HCT116 (cell line): ENCODE results near the gene TCEANC2. TPM values are rescaled to one million over a fixed set of nuclear protein-coding genes. Genes with fewer than 3 reads are reported as not detected.

Source experiments
- ATAC-seq: fragments of 200-7000 bp; cut with Tn5 transposase; 2 replicates; pipeline ENCODE4 v1.9.1; 2020; ENCODE audit warnings: mild to moderate bottlenecking, moderate library complexity
- BruUV-seq: library from RNA; stranded (reverse); fragments of 400-500 nt; replicated peaks from 2 replicates; lab custom pipeline; 2021; lab: Mats Ljungman, UMichigan
- CTCF ChIA-PET: fragments of 300-600 bp; sonication (Branson Sonifier 250); formaldehyde crosslinking; loops from one replicate; lab custom pipeline; 2021; ENCODE audit warnings: antibody characterized with exemption; lab: Charles Lee
- POLR2A ChIA-PET: fragments of 300-600, 350-600 bp; sonication (Branson Sonifier 250); formaldehyde crosslinking; loops from one replicate; lab custom pipeline; 2021; ENCODE audit warnings: antibody characterized with exemption; lab: Charles Lee
- RAD21 ChIA-PET, 2 experiments: fragments of 300-600 bp; sonication (Branson Sonifier 250); formaldehyde crosslinking; loops; one replicate each; lab custom pipeline; 2023; ENCODE audit warnings: low total read pairs in 2 of 2; ENCODE audit not compliant: uncharacterized antibody in 2 of 2, unreplicated experiment in 2 of 2, low non-redundant PET in 1 of 2; lab: Charles Lee
- DNase-seq: peaks from one replicate; pipeline ENCODE4 v3.0.0-alpha.2; 2010; ENCODE audit warnings: low read depth, low spot score
- H2AFZ ChIP-seq: fragments of 200-600 bp; shearing (Covaris generic), sonication (generic); 2 replicates; pipeline ENCODE4 v1.6.1; 2017; ENCODE audit warnings: low read depth, mixed run types, mixed read lengths, antibody characterized with exemption, low read length; ENCODE audit not compliant: poor library complexity, severe bottlenecking
- H3K27ac ChIP-seq: 2 replicates; pipeline ENCODE4 v1.5.1; 2012; ENCODE audit warnings: low read depth, low read length
- H3K27me3 ChIP-seq: fragments of 200-600 bp; sonication (generic); 2 replicates; pipeline ENCODE4 v1.6.1; 2016; ENCODE audit warnings: mixed run types, low read length, mixed read lengths; ENCODE audit not compliant: insufficient read depth
- H3K36me3 ChIP-seq, 2 experiments: fragments of 200-500 bp in 1 of 2; fragments of 200-600 bp in 1 of 2; sonication (Bioruptor generic) in 1 of 2; sonication (generic) in 1 of 2; 2 replicates each; pipeline versions ENCODE4 v1.5.1 to v1.6.1; 2014 to 2016; ENCODE audit warnings: low read length in 2 of 2, inconsistent platforms in 1 of 2, mixed read lengths in 1 of 2, mixed run types in 1 of 2; ENCODE audit not compliant: insufficient read depth in 2 of 2, control insufficient read depth in 1 of 2
- H3K4me1 ChIP-seq, 2 experiments: fragments of 200-600 bp in 1 of 2; sonication (generic) in 1 of 2; 2 replicates each; pipeline versions ENCODE4 v1.5.1 to v1.6.1; 2012 to 2017; ENCODE audit warnings: low read length in 2 of 2, inconsistent platforms in 1 of 2, mild to moderate bottlenecking in 1 of 2, mixed read lengths in 1 of 2, mixed run types in 1 of 2, moderate library complexity in 1 of 2; ENCODE audit not compliant: insufficient read depth in 2 of 2, control insufficient read depth in 1 of 2
- H3K4me2 ChIP-seq: fragments of 200-600 bp; sonication (generic); 2 replicates; pipeline ENCODE4 v1.6.1; 2017; ENCODE audit warnings: mixed run types, low read length, mixed read lengths
- H3K4me3 ChIP-seq, 2 experiments: fragments of 200-600 bp in 1 of 2; sonication (generic) in 1 of 2; replicated peaks in 1 of 2; 2 replicates each; pipeline ENCODE4 v1.5.1; 2011 to 2016; ENCODE audit warnings: low read length in 2 of 2, control low read depth in 1 of 2, low read depth in 1 of 2, mild to moderate bottlenecking in 1 of 2, mixed read lengths in 1 of 2, mixed run types in 1 of 2
- H3K79me2 ChIP-seq: fragments of 200-600 bp; sonication (generic); 2 replicates; pipeline ENCODE4 v1.6.1; 2017; ENCODE audit warnings: mild to moderate bottlenecking, mixed run types, low read length, moderate library complexity, mixed read lengths; ENCODE audit not compliant: insufficient read depth
- H3K9ac ChIP-seq: fragments of 200-600 bp; sonication (generic); 2 replicates; pipeline ENCODE4 v1.6.1; 2016; ENCODE audit warnings: low read length, mixed read lengths
- H3K9me2 ChIP-seq: fragments of 200-600 bp; sonication (generic), shearing (Covaris generic); 2 replicates; pipeline ENCODE4 v1.6.1; 2017; ENCODE audit warnings: mixed run types, mild to moderate bottlenecking, moderate library complexity; ENCODE audit not compliant: insufficient read depth
- H3K9me3 ChIP-seq, 2 experiments: fragments of 200-500 bp in 1 of 2; fragments of 200-600 bp in 1 of 2; sonication (Bioruptor generic) in 1 of 2; sonication (generic) in 1 of 2; 2 replicates each; pipeline ENCODE4 v1.6.1; 2014 to 2017; ENCODE audit warnings: low read length in 2 of 2, mixed read lengths in 2 of 2, inconsistent platforms in 1 of 2, low read depth in 1 of 2, mild to moderate bottlenecking in 1 of 2, mixed run types in 1 of 2, moderate library complexity in 1 of 2; ENCODE audit not compliant: control insufficient read depth in 1 of 2, insufficient read depth in 1 of 2
- H4K20me1 ChIP-seq: fragments of 200-600 bp; sonication (generic), shearing (Covaris generic); 2 replicates; pipeline ENCODE4 v1.6.1; 2017; ENCODE audit warnings: mixed run types, mild to moderate bottlenecking, moderate library complexity; ENCODE audit not compliant: insufficient read depth
- CEBPB ChIP-seq: IDR thresholded peaks from 2 replicates; pipeline ENCODE4 v1.6.1; 2012; ENCODE audit warnings: low read depth
- EGR1 ChIP-seq: IDR thresholded peaks from 2 replicates; pipeline ENCODE4 v1.6.1; 2012; ENCODE audit warnings: low read depth
- EZH2 ChIP-seq: fragments of 200-600 bp; sonication (generic); IDR thresholded peaks from 2 replicates; pipeline ENCODE4 v1.6.1; 2017; ENCODE audit warnings: antibody characterized with exemption, mixed run types
- FOSL1 ChIP-seq: IDR thresholded peaks from 2 replicates; pipeline ENCODE4 v1.6.1; 2012; ENCODE audit warnings: low read depth
- JUND ChIP-seq: IDR thresholded peaks from 2 replicates; pipeline ENCODE4 v1.6.1; 2012
- RAD21 ChIP-seq: IDR thresholded peaks from 2 replicates; pipeline ENCODE4 v1.6.1; 2012; ENCODE audit warnings: low read depth, mild to moderate bottlenecking
- REST ChIP-seq: IDR thresholded peaks from 2 replicates; pipeline ENCODE4 v1.6.1; 2012; ENCODE audit warnings: low read depth
- SIN3A ChIP-seq: IDR thresholded peaks from 2 replicates; pipeline ENCODE4 v1.6.1; 2012; ENCODE audit warnings: low read depth
- TCF7L2 ChIP-seq: IDR thresholded peaks from 2 replicates; pipeline ENCODE4 v1.7.0; 2011; ENCODE audit warnings: borderline replicate concordance, inconsistent platforms; ENCODE audit not compliant: insufficient read depth, insufficient read length; ENCODE audit errors: extremely low read depth
- ZNF274 ChIP-seq: fragments of 200-500 bp; sonication (Bioruptor generic); IDR thresholded peaks from 2 replicates; pipeline ENCODE4 v1.6.1; 2014; ENCODE audit warnings: mild to moderate bottlenecking, low read depth, low read length, inconsistent platforms
- intact Hi-C: fragments of 100-400 bp; cut with micrococcal nuclease; formaldehyde crosslinking; loops from 2 replicates; pipeline ENCODE4 v1.10.0; 2022
- total RNA-seq: library from RNA; stranded (reverse); gene quantifications from one replicate; pipeline ENCODE4 v1.2.1, GENCODE V29; 2021; ENCODE audit not compliant: unreplicated experiment
- TF ChIP-seq, protein P1 (sequence below): IDR thresholded peaks from 2 replicates; pipeline ENCODE4 v1.6.1; 2012
- TF ChIP-seq, protein P2 (sequence below): IDR thresholded peaks from 2 replicates; pipeline ENCODE4 v1.6.1; 2011; ENCODE audit warnings: mild to moderate bottlenecking, low read length, moderate library complexity; ENCODE audit not compliant: insufficient replicate concordance; ENCODE audit errors: extremely low read depth
- TF ChIP-seq, protein P3 (sequence below): IDR thresholded peaks from 2 replicates; pipeline ENCODE4 v1.6.1; 2012

TCEANC2 gene
- total RNA-seq, 1 experiment from 2014 or later = 5.4 TPM

DNA sequence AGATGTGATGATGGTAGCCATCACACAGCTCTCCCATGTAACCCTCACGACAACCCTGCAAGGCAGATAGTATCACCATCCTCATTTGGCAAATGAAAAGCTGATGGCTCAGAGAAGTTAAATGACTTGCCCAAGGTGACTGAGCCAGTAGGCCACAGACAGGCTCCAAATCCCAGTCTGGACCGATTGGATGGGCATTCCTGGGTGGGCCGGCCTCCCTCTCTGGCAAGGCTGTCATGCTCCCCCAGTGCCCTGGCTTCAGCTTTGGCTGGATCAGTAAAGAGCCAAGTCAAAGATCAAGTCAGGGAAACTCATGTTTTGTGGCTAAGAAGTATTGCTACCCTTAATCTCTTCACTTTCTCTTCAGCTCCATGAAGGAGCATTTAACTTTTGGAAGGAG, 58.2 kb downstream of the TCEANC2 start:
- Histone ChIP-seq H3K36me3 (no peaks in the 10 kb centered on the region), H3K4me2 (no peak overlapping the region), H3K27me3 (no peaks in the 10 kb centered on the region), H3K4me1 (no peaks in the 10 kb centered on the region), H4K20me1 (no peaks in the 10 kb centered on the region), H3K79me2 (no peaks in the 10 kb centered on the region), H3K9me2 (no peaks in the 10 kb centered on the region), H3K4me3 (no peak overlapping the region), H3K9me3 (no peaks in the 10 kb centered on the region), H3K9ac (no peak overlapping the region), H3K27ac (no peak overlapping the region), H2AFZ (no peak overlapping the region)
- no TSS peak for BruUV-seq
- intact Hi-C loops = no loop called here
- no peak for TF ChIP-seq FOSL1
- TF ChIP-seq TCF7L2 = no peak
- no peak for TF ChIP-seq EGR1
- TF ChIP-seq CEBPB = no peak
- TF ChIP-seq JUND = no peak
- TF ChIP-seq, protein P1, sequence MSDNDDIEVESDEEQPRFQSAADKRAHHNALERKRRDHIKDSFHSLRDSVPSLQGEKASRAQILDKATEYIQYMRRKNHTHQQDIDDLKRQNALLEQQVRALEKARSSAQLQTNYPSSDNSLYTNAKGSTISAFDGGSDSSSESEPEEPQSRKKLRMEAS = no peak
- TF ChIP-seq, protein P2, sequence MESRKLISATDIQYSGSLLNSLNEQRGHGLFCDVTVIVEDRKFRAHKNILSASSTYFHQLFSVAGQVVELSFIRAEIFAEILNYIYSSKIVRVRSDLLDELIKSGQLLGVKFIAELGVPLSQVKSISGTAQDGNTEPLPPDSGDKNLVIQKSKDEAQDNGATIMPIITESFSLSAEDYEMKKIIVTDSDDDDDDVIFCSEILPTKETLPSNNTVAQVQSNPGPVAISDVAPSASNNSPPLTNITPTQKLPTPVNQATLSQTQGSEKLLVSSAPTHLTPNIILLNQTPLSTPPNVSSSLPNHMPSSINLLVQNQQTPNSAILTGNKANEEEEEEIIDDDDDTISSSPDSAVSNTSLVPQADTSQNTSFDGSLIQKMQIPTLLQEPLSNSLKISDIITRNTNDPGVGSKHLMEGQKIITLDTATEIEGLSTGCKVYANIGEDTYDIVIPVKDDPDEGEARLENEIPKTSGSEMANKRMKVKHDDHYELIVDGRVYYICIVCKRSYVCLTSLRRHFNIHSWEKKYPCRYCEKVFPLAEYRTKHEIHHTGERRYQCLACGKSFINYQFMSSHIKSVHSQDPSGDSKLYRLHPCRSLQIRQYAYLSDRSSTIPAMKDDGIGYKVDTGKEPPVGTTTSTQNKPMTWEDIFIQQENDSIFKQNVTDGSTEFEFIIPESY = no peak
- TF ChIP-seq SIN3A = no peak
- TF ChIP-seq REST = no peak
- no peak for TF ChIP-seq RAD21
- no peak for TF ChIP-seq ZNF274
- TF ChIP-seq EZH2 = no peak
- TF ChIP-seq, protein P3, sequence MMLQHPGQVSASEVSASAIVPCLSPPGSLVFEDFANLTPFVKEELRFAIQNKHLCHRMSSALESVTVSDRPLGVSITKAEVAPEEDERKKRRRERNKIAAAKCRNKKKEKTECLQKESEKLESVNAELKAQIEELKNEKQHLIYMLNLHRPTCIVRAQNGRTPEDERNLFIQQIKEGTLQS = no peak
- ATAC-seq = no peak
- ChIA-PET RAD21 (no interaction called here), POLR2A (no interaction called here), CTCF (interaction anchor here (0.7 kb wide), 1 partner anchor 30 kb away, joined by 3 read pairs; no protein-coding TSS in a partner anchor)
- no peak for DNase-seq
